Cardiac muscle cell (in vitro differentiated cells and primary cell): ENCODE data around the gene CARD9. TPM values are rescaled to one million over a fixed set of nuclear protein-coding genes. Genes with fewer than 3 reads are reported as not detected.

ENCODE experiments used
- DNase-seq, 2 donors: peaks; one replicate each; pipeline versions ENCODE4 v3.0.0 to v3.0.0-alpha.2; 2010 to 2017; ENCODE audit warnings: low read depth in 1 of 2, low spot score in 1 of 2
- H3K27ac ChIP-seq: fragments of 200-600 bp; sonication (generic); 2 replicates; pipeline ENCODE4 v1.5.1; 2016
- H3K27me3 ChIP-seq: fragments of 200-600 bp; sonication (generic); 2 replicates; pipeline ENCODE4 v1.6.0; 2016; ENCODE audit warnings: control low read depth
- H3K36me3 ChIP-seq: fragments of 200-600 bp; sonication (generic); 2 replicates; pipeline ENCODE4 v1.5.1; 2016; ENCODE audit warnings: control low read depth
- H3K4me1 ChIP-seq: fragments of 200-600 bp; sonication (generic); 2 replicates; pipeline ENCODE4 v1.8.1; 2017; ENCODE audit warnings: low read depth, mild to moderate bottlenecking, mixed run types
- H3K4me3 ChIP-seq: fragments of 200-600 bp; sonication (generic); 2 replicates; pipeline ENCODE4 v1.5.1; 2016; ENCODE audit warnings: mild to moderate bottlenecking
- H3K9me3 ChIP-seq: fragments of 200-600 bp; sonication (generic); 2 replicates; pipeline ENCODE4 v1.5.1; 2017; ENCODE audit warnings: low read depth, mild to moderate bottlenecking, control low read depth
- polyA plus RNA-seq: library from polyadenylated mRNA; unstranded; fragments of >200 nt; fragmentation: Nextera tagmentation; extraction: Ambion mirVana; gene quantifications from 2 replicates; pipeline ENCODE4 v1.2.1, GENCODE V29; 2016
- total RNA-seq: library from RNA; depleted of rRNA; stranded (reverse); fragments of >200 nt; gene quantifications from 2 replicates; pipeline ENCODE4 v1.2.3, GENCODE V29; 2016
- TF ChIP-seq, protein P1 (sequence below): IDR thresholded peaks from 2 replicates; pipeline ENCODE4 v1.5.1; 2012; ENCODE audit warnings: low read depth, mild to moderate bottlenecking, low read length

The CARD9 gene
- total and polyA plus RNA-seq, 2 experiments from 2014 or later = 2.1 TPM

DNA sequence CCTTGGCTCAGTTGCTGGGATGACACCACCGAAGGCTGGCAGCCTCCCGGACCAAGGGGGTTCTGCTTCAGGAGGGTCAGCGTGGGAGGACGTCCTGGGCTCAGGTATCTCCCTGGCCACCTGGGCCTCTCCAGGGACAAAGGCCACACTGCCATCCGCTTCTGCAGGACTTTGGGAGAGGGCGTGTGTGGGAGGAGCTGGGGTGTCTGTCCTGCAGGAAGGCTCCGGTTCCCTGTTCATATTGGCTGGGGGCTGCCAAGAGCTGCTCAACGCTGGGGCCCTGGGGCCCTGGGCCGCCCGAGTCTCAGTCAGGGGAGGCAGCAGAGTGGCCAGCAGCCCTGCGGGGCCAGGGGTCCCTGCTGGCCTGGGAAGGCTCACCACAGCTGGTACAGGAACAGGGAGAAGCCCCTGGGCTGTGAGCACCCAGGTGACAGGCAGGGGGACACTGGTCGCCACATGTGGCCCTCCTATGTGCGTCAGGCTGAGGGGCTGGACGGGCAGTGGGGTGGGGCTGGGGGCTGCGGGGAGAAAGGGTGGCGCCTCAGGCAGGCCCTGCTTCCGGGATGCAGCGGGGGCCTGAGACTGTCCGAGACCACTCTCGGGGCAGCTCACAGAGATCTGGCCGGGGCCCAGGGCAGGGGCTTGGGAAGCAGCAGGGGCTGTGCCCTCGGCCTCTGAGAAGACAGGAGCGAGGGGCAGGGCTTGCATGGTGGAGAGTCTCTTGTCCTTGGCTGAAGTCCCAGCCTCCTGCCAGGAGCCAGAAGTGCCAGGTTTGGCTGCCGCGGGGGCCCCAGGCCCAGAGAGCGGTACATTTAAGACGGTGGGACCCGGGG, 4.9 kb upstream of the CARD9 start:
- TF ChIP-seq, protein P1, sequence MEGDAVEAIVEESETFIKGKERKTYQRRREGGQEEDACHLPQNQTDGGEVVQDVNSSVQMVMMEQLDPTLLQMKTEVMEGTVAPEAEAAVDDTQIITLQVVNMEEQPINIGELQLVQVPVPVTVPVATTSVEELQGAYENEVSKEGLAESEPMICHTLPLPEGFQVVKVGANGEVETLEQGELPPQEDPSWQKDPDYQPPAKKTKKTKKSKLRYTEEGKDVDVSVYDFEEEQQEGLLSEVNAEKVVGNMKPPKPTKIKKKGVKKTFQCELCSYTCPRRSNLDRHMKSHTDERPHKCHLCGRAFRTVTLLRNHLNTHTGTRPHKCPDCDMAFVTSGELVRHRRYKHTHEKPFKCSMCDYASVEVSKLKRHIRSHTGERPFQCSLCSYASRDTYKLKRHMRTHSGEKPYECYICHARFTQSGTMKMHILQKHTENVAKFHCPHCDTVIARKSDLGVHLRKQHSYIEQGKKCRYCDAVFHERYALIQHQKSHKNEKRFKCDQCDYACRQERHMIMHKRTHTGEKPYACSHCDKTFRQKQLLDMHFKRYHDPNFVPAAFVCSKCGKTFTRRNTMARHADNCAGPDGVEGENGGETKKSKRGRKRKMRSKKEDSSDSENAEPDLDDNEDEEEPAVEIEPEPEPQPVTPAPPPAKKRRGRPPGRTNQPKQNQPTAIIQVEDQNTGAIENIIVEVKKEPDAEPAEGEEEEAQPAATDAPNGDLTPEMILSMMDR = no peak
- Histone ChIP-seq H3K27me3 (no peaks in the 10 kb centered on the region), H3K36me3 (peaks cover 6% of the 10 kb centered on the region), H3K9me3 (no peaks in the 10 kb centered on the region), H3K27ac (no peak overlapping the region), H3K4me3 (no peak overlapping the region), H3K4me1 (no peaks in the 10 kb centered on the region)
- no peak for DNase-seq

DNA sequence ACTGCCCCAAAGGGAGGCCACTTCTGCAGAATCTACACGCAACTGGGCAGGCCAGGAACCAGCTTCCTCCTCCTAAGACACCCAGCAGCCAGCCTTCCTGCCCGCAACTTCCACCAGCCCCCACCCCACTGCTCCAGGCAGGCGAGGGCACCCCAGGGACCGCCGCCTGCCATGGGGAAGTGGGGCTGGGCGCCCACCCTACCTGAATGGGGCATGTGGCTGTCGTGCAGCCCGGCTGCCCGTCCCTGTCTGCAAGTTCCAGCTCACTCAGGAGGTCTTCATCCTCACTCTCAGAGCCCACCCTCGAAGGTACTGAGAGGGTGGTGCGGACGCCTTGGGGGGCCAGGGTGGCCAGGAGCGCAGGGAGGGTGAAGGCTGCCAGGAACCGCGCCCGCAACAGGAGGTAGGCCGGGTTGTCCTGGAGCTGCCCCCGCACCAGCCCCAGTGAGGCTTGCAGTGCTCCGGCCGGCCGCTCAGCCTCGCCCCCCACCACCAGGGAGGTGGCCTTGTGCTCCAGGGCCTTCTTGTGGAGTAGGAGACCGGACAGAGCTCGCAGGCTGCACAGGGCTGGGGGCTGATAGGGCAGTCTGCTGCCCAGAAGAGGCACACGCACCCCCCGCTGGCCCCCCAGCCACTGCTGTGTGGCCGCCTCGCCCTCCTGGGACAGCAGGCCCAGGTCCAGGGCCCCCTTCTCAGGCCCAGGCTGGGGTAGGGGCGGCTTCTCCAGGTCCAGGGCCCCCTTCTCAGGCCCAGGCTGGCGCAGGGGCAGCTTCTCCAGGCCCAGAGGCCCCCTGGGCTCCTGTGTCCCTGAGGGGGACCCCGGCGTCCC, 4.1 kb upstream of the CARD9 start:
- no peaks in the 10 kb centered on the region for H3K4me1 ChIP-seq
- no peak overlapping the region for H3K4me3 ChIP-seq
- no peaks in the 10 kb centered on the region for H3K27me3 ChIP-seq
- no peak for DNase-seq
- H3K36me3 ChIP-seq = peaks cover 6% of the 10 kb centered on the region
- H3K9me3 ChIP-seq = no peaks in the 10 kb centered on the region
- no peak overlapping the region for H3K27ac ChIP-seq
- TF ChIP-seq, protein P1 = no peak

DNA sequence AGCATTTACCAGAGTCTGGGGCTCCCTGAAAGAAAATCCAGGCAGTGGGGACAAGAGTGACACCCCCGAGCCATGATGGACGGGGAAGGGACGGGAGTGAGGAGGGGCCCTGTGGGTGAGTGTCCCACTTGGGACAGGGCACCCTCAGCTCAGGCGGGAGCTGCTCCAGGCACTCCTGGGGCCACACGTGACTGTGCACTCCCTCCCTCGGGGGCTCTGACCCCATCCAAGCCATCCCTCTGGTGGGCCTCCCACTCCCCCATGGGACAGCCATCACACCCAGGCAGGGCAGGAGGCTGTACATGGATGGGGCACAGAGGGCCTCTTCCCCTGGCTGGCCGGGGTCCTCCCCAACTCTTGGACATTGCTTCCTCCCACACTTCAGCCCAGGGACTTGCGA, 3.0 kb upstream of the CARD9 start:
- Histone ChIP-seq H3K27ac (no peak overlapping the region), H3K4me1 (no peaks in the 10 kb centered on the region), H3K27me3 (no peaks in the 10 kb centered on the region), H3K9me3 (no peaks in the 10 kb centered on the region), H3K4me3 (no peak overlapping the region), H3K36me3 (peaks cover 3% of the 10 kb centered on the region)
- no peak for DNase-seq
- TF ChIP-seq, protein P1 = no peak

DNA sequence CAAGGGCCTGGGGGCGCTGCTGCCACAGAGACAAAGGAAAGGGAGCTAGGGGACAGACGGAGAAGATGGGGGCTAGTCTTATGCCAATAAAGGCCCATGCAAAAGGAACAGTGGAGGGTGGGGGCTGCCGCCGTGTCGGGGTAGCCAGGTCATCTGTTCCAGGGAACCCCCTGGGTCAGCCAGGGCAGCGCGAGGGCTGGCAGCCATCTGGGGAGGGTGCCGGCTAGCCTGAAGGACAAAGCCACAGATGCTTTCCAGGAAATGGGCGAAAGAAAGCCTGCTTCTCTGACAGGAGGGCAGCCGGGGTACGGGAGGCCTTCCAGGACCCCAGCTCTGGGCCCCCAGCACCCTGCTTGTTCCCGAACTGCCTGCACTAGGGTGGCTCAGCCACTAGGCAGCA, 1.6 kb upstream of the CARD9 start:
- no peak overlapping the region for H3K4me3 ChIP-seq
- TF ChIP-seq, protein P1 = no peak
- peaks cover 3% of the 10 kb centered on the region for H3K36me3 ChIP-seq
- no peaks in the 10 kb centered on the region for H3K27me3 ChIP-seq
- H3K4me1 ChIP-seq = no peaks in the 10 kb centered on the region
- H3K27ac ChIP-seq = no peak overlapping the region
- H3K9me3 ChIP-seq = no peaks in the 10 kb centered on the region
- DNase-seq = no peak

DNA sequence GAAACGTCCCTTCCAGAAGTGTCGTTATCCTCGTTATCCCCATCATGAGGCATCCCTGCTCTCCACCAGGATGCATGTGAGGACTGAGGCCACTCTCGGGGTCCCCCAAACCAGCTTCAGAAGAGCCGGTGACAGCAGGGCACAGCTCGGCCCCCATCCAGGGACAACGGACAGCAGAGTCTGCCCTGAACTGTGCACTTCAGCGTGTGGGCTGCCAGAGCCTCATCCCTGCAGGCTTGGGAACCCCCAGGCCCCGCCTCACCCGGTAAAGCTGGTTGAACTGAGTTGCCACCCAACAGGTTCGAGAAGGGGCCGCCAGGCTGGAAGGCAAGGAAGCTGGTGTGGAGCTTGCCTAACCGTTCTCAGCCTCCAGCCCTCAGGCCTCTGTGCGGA, 710 bp upstream of the CARD9 start:
- Histone ChIP-seq H3K4me1 (no peaks in the 10 kb centered on the region), H3K27ac (no peak overlapping the region), H3K4me3 (no peak overlapping the region), H3K36me3 (peaks cover 3% of the 10 kb centered on the region), H3K9me3 (no peaks in the 10 kb centered on the region), H3K27me3 (no peaks in the 10 kb centered on the region)
- no peak for DNase-seq
- TF ChIP-seq, protein P1 = no peak
